Transverse colon (tissue), 4 donors: Measurements from ENCODE around the gene SYT17.

Experiments used
- CTCF ChIP-seq, 5 experiments: fragments of 200-600 bp in 3 of 5; fragments of 450-650 bp in 2 of 5; sonication (generic) in 3 of 5; IDR thresholded peaks; 1 replicate in 2 of 5; 2 replicates in 3 of 5; pipeline ENCODE4 v1.5.1; 2016 to 2017; ENCODE audit warnings: antibody characterized with exemption in 5 of 5, inconsistent platforms in 3 of 5, mild to moderate bottlenecking in 2 of 5, moderate library complexity in 1 of 5
- EP300 ChIP-seq: sonication (generic); formaldehyde crosslinking; IDR thresholded peaks from one replicate; pipeline ENCODE4 v1.6.1; 2017; ENCODE audit warnings: antibody characterized with exemption, low read depth
- POLR2A ChIP-seq: fragments of 450-650 bp; IDR thresholded peaks from one replicate; pipeline ENCODE4 v1.6.1; 2016; ENCODE audit warnings: antibody characterized with exemption, mild to moderate bottlenecking, moderate library complexity
- POLR2AphosphoS5 ChIP-seq, 3 donors: sonication (generic); formaldehyde crosslinking; IDR thresholded peaks; one replicate each; pipeline ENCODE4 v1.6.1; 2016; ENCODE audit warnings: antibody characterized with exemption in 3 of 3

GRCh38 chr16:19238406-19238805 lies 70.4 kb downstream of the SYT17 start:
- TF ChIP-seq CTCF (IDR thresholded peaks at IDR 0.05) (no peak), POLR2A (no peak), POLR2AphosphoS5 (IDR thresholded peaks at IDR 0.05) (no peak), EP300 (no peak)
